Lung (tissue), 12 donors: ENCODE data around the gene POP5. TPM values are rescaled to one million over a fixed set of nuclear protein-coding genes. Genes with fewer than 3 reads are reported as not detected.

Experiments used
- ATAC-seq: fragments of 200-7000 bp; cut with Tn5 transposase; one replicate; pipeline ENCODE4 v1.9.1; 2020; ENCODE audit warnings: moderate number of reproducible peaks; ENCODE audit not compliant: insufficient read depth, low FRiP score
- DNase-seq, 3 donors: peaks; one replicate each; pipeline ENCODE4 v3.0.0-alpha.2; 2013 to 2017
- H3K27ac ChIP-seq, 2 donors: one replicate each; pipeline ENCODE4 v1.5.1; 2013; ENCODE audit warnings: mild to moderate bottlenecking in 2 of 2, moderate library complexity in 2 of 2, control low read depth in 1 of 2, inconsistent platforms in 1 of 2, low read depth in 1 of 2, low read length in 1 of 2
- H3K27me3 ChIP-seq, 3 donors: one replicate each; pipeline ENCODE4 v1.5.1; 2013; ENCODE audit warnings: low read length in 2 of 3; ENCODE audit not compliant: control insufficient read depth in 3 of 3, insufficient read depth in 3 of 3
- H3K36me3 ChIP-seq, 4 donors: one replicate each; pipeline ENCODE4 v1.5.1; 2013; ENCODE audit warnings: low read length in 4 of 4, mild to moderate bottlenecking in 1 of 4, moderate library complexity in 1 of 4; ENCODE audit not compliant: control insufficient read depth in 4 of 4, insufficient read depth in 4 of 4
- H3K4me1 ChIP-seq, 5 donors: one replicate each; pipeline ENCODE4 v1.5.1; 2013; ENCODE audit warnings: low read length in 5 of 5, mild to moderate bottlenecking in 2 of 5, moderate library complexity in 1 of 5; ENCODE audit not compliant: control insufficient read depth in 5 of 5, insufficient read depth in 5 of 5
- H3K4me3 ChIP-seq: one replicate; pipeline ENCODE4 v1.5.1; 2013; ENCODE audit warnings: mild to moderate bottlenecking, control low read depth, moderate library complexity
- H3K9ac ChIP-seq, 2 donors: one replicate each; pipeline ENCODE4 v1.5.1; 2013; ENCODE audit warnings: low read length in 2 of 2, control low read depth in 1 of 2; ENCODE audit not compliant: insufficient read depth in 1 of 2
- H3K9me3 ChIP-seq, 4 donors: one replicate each; pipeline ENCODE4 v1.5.1; 2013; ENCODE audit warnings: low read length in 3 of 4, mild to moderate bottlenecking in 1 of 4, moderate library complexity in 1 of 4; ENCODE audit not compliant: control insufficient read depth in 4 of 4, insufficient read depth in 3 of 4
- WGBS, 2 donors: extraction: QIAGEN DNeasy Blood & Tissue Kit; methylation state at CpG; one replicate each; pipeline ENCODE4 v1.1.7; 2013; 5-methylcytosine and 5-hydroxymethylcytosine counted together
- polyA plus RNA-seq, 2 donors: library from polyadenylated mRNA; stranded (reverse); fragments of 200-250 nt; gene quantifications; one replicate each; pipeline ENCODE4 v1.2.1, GENCODE V29; 2013
- total RNA-seq, 2 donors: library from RNA; depleted of rRNA in 1 of 2; stranded (reverse); fragments of >200 nt in 1 of 2; gene quantifications; one replicate each; pipeline ENCODE4 v1.2.1, GENCODE V29; 2014 to 2021
- TF ChIP-seq, protein P1 (sequence below): IDR thresholded peaks from 2 replicates; pipeline ENCODE4 v1.5.1; 2012; ENCODE audit warnings: mild to moderate bottlenecking; ENCODE audit errors: control extremely low read depth, extremely low read depth
- donor health status: control.
- donor health status: control.
- donor health status: Bipolar disorder and iron deficiency.
- donor health status: healthy.
- donor health status: DM: yes; HTN: yes; CAD: no.

Gene POP5
- total and polyA plus RNA-seq, 4 donors: 22.1 to 62.1 (median 39.3) TPM

DNA sequence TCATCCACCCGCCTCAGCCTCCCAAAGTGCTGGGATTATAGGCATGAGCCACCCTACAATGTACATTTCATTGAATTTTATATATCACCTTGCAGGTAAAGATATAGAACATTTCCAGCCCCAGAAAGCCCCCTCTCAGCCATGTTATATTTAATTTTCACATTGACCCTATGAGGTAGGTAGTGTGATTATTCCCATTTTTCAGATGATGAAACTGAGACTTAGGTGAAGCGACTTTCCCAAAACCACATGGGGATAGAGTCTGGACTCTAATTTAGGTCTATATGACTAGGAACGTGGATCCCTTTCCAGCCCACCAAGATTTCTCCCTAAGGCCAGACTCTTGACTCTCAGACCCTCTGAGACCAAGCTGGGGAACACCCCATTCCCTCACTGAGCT, 15.7 kb upstream of the POP5 start:
- peaks cover 0 to 2% (median 0%) of the 10 kb centered on the region in 5 donors for H3K4me1 ChIP-seq
- 90 to 96% methylated on average over 3 of the region's 3 CpGs for WGBS, 2 donors
- TF ChIP-seq, protein P1, sequence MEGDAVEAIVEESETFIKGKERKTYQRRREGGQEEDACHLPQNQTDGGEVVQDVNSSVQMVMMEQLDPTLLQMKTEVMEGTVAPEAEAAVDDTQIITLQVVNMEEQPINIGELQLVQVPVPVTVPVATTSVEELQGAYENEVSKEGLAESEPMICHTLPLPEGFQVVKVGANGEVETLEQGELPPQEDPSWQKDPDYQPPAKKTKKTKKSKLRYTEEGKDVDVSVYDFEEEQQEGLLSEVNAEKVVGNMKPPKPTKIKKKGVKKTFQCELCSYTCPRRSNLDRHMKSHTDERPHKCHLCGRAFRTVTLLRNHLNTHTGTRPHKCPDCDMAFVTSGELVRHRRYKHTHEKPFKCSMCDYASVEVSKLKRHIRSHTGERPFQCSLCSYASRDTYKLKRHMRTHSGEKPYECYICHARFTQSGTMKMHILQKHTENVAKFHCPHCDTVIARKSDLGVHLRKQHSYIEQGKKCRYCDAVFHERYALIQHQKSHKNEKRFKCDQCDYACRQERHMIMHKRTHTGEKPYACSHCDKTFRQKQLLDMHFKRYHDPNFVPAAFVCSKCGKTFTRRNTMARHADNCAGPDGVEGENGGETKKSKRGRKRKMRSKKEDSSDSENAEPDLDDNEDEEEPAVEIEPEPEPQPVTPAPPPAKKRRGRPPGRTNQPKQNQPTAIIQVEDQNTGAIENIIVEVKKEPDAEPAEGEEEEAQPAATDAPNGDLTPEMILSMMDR: no peak
- no peaks in the 10 kb centered on the region for H3K36me3 ChIP-seq
- H3K27me3 ChIP-seq: peaks cover 0 to 5% (median 5%) of the 10 kb centered on the region in 3 donors
- H3K9me3 ChIP-seq: no peaks in the 10 kb centered on the region
- DNase-seq (no peak), ATAC-seq (no peak)
- no peak overlapping the region for H3K4me3 ChIP-seq
- no peak overlapping the region for H3K27ac ChIP-seq
- no peak overlapping the region for H3K9ac ChIP-seq

- Histone ChIP-seq H3K9ac (no peak overlapping the region), H3K9me3 (no peaks in the 10 kb centered on the region), H3K4me1 (no peaks in the 10 kb centered on the region), H3K4me3 (no peak overlapping the region), H3K36me3 (no peaks in the 10 kb centered on the region), H3K27me3 (no peaks in the 10 kb centered on the region), H3K27ac (no peak overlapping the region)
- TF ChIP-seq, protein P1: no peak
- WGBS, 2 donors: 53 to 68% methylated on average over 8 of the region's 8 CpGs
- DNase-seq (no peak), ATAC-seq (no peak)
Measured at GRCh38 chr12:120592121-120593049, 11.2 kb upstream of the POP5 start.

DNA sequence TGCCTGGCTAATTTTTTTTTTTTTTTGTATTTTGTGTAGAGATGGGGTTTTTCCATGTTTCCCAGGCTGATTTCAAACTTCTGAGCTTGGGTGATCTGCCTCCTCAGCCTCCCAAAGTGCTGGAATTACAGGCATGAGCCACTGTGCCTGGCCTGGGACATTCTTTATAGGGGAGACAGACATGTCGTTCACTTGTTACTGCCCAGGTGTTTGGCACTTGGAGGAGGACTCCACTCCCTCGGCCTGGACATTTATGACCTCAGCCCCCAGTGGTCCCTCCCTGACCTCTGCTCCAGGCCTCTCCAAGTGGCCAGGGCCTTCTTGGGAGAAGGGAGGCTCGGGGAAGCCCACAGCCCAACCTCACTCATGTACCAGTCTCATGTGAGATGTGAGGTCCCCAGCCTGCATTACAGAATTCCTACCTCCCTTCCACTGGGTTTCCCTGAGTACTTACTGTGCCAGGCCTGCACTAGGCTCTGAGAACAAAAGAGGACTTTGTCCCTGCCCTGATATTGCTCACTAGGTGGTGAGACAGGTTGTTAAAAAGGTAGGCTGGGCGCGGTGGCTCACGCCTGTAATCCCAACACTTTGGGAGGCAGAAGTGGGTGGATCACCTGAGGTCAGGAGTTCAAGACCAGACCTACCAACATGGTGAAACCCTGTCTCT, 9.7 kb upstream of the POP5 start:
- H3K9me3 ChIP-seq: no peaks in the 10 kb centered on the region
- no peaks in the 10 kb centered on the region for H3K36me3 ChIP-seq
- H3K9ac ChIP-seq: no peak overlapping the region
- ATAC-seq: no peak
- WGBS, 2 donors: 81 to 91% methylated on average over 6 of the region's 6 CpGs
- no peak overlapping the region for H3K4me3 ChIP-seq
- no peaks in the 10 kb centered on the region for H3K4me1 ChIP-seq
- no peak overlapping the region for H3K27ac ChIP-seq
- peaks cover 0 to 4% (median 0%) of the 10 kb centered on the region in 3 donors for H3K27me3 ChIP-seq
- no peak for DNase-seq
- TF ChIP-seq, protein P1: no peak
